GM19035 (cell line): ENCODE data around the gene RGS7.
"Not testable (repeated sequence)": the region's sequence is repeated elsewhere in the genome, so short reads cannot be mapped to it uniquely, and the experiment has no call there.

Experiments used
- ATAC-seq: cut with Tn5 transposase; IDR thresholded peaks from one replicate; pipeline ENCODE4 v1.9.1; 2021; ENCODE audit not compliant: unreplicated experiment

Gene RGS7

GRCh38 chr1:241090798-241091197 is 266.2 kb downstream of the RGS7 start:
- ATAC-seq = no peak

GRCh38 chr1:241089066-241089465 is 267.9 kb downstream of the RGS7 start:
- not testable (repeated sequence) for ATAC-seq

- ATAC-seq = not testable (repeated sequence)
Observed at GRCh38 chr1:241088075-241088474, 268.9 kb downstream of the RGS7 start.

- ATAC-seq = no peak
Observed at GRCh38 chr1:241086686-241087085, 270.3 kb downstream of the RGS7 start.

GRCh38 chr1:241083285-241083684 is 273.7 kb downstream of the RGS7 start:
- ATAC-seq = no peak

GRCh38 chr1:241081473-241081872 is 275.5 kb downstream of the RGS7 start:
- ATAC-seq = no peak

GRCh38 chr1:241079459-241079858 is 277.5 kb downstream of the RGS7 start:
- no peak for ATAC-seq

- no peak for ATAC-seq
Observed at GRCh38 chr1:241079047-241079446, 278.0 kb downstream of the RGS7 start.

- ATAC-seq = no peak
Observed at GRCh38 chr1:241077386-241078147, 279.4 kb downstream of the RGS7 start.

- ATAC-seq = no peak
Observed at GRCh38 chr1:241074507-241074906, 282.5 kb downstream of the RGS7 start.

- ATAC-seq = no peak
Observed at GRCh38 chr1:241068359-241068758, 288.6 kb downstream of the RGS7 start.

- ATAC-seq = no peak
Observed at GRCh38 chr1:241063276-241063675, 293.7 kb downstream of the RGS7 start.

- ATAC-seq = no peak
Observed at GRCh38 chr1:241061062-241061461, 295.9 kb downstream of the RGS7 start.

GRCh38 chr1:241048622-241049021 is 308.4 kb downstream of the RGS7 start:
- no peak for ATAC-seq

GRCh38 chr1:241045659-241046058 is 311.3 kb downstream of the RGS7 start:
- no peak for ATAC-seq

GRCh38 chr1:241034203-241034936 is 322.6 kb downstream of the RGS7 start:
- ATAC-seq = no peak

GRCh38 chr1:241024834-241025233 is 332.2 kb downstream of the RGS7 start:
- no peak for ATAC-seq

- ATAC-seq = no peak
Observed at GRCh38 chr1:241022366-241022765, 334.6 kb downstream of the RGS7 start.

GRCh38 chr1:241020851-241021697 is 335.9 kb downstream of the RGS7 start:
- ATAC-seq = no peak

- no peak for ATAC-seq
Observed at GRCh38 chr1:241012708-241013340, 344.2 kb downstream of the RGS7 start.

GRCh38 chr1:241007668-241008067 is 349.3 kb downstream of the RGS7 start:
- no peak for ATAC-seq
